SH-SY5Y (cell line): Measurements from ENCODE around the gene NMNAT2.

Experiments
- GATA2 ChIP-seq: IDR thresholded peaks from 2 replicates; pipeline ENCODE4 v1.6.1; 2011; ENCODE audit warnings: mild to moderate bottlenecking, low read depth, low read length
- GATA3 ChIP-seq: IDR thresholded peaks from 2 replicates; pipeline ENCODE4 v1.6.1; 2011; ENCODE audit warnings: low read depth, mild to moderate bottlenecking, low read length, moderate library complexity

- no peak for TF ChIP-seq GATA2
- no peak for TF ChIP-seq GATA3
These were observed 98.6 kb downstream of the NMNAT2 start for GRCh38 chr1:183319606-183320005.
